COLO668 (cell line): Measurements from ENCODE around the gene VSTM5.

Experiments used
- DNase-seq: peaks from one replicate; lab custom pipeline; 2025; ENCODE audit not compliant: unreplicated experiment; lab: John Stamatoyannopoulos, UW

VSTM5 gene

DNA sequence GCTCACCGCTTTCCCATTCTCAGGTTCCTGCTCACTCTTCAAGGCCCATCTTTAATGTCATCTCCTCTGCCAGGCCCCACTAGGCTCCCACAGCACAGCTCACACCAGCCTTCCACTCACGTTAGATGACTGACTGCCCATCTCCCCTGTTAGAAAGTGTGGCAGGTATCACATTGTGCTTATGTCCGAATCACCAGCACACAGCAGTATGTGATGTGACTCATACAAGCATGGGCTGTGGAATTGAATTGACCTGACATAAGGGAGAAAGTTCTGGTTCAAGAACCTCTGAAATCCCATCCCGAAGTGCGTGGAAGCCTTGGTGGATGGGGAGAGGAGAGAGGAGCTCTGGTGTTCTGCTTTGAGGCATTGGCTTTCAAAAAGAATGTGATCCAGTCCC is 6.5 kb downstream of the VSTM5 start:
- no peak for DNase-seq

DNA sequence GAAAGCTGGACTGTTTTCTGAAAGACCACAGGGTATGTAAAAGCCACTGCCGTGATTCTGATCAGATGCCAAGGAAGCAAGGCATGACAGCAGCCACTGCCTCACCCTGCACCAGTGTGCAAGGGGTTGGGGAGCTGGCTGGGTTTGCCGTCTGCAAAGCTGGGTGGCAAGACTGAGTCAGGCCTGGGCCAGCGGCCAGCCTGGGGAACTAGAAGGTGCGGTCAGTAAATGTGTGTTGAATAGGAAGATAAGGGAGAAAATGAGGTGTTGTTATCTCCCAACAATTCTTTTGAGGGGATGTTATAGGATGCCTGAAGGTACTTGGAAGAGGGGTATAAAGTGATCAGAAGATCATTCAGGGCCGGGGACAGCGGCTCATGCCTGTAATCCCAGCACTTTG is 8.0 kb downstream of the VSTM5 start:
- DNase-seq = no peak

GRCh38 chr11:93842034-93842433 is 8.4 kb downstream of the VSTM5 start:
- DNase-seq = no peak

- no peak for DNase-seq
Observed at GRCh38 chr11:93841446-93841845, 9.0 kb downstream of the VSTM5 start.

DNA sequence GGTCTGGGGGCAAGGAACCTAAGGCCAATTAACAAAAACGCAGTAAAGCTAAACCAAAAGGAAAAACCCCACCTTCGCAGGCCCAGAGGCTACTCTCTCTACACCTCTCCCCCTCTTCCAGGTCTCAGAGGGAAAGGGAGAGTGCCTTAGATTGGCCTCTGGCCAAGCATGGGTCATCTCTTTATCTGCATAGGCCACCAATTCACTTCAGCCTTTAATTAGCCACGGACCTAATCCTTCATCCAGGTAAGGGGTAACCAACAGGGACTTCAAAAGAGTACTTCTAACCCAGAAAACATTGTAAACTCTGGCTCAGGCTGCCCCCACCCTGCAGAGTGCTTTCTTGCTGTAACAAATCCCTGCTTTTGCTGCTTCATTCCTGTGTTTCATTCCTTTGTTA is 9.4 kb downstream of the VSTM5 start:
- DNase-seq = no peak

- no peak for DNase-seq
Observed at GRCh38 chr11:93840180-93840579, 10.2 kb downstream of the VSTM5 start.

- DNase-seq = no peak
Observed at GRCh38 chr11:93838967-93839366, 11.5 kb downstream of the VSTM5 start.

GRCh38 chr11:93832780-93833179 is 17.6 kb downstream of the VSTM5 start:
- no peak for DNase-seq

GRCh38 chr11:93831343-93832127 is 18.9 kb downstream of the VSTM5 start:
- DNase-seq = no peak

GRCh38 chr11:93829598-93829997 is 20.8 kb downstream of the VSTM5 start:
- DNase-seq = no peak

DNA sequence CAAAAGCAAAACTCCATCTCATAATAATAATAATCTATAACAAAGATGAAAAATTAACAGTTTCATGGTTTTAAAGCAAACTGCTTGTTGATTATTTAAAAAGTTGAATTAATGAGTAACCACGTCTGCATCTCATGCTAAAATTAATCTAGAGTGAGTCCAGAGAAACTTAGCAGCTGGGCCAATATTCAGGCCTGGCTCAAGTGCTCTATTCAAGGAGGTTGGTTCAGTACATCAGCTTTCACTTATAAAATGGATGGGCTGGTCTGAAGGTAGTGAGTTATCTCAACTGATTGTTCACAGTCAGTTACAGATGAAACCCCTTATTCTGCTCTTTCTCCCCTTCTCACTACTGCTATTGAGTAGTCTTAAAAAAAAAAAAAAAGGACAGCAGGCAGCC is 23.1 kb downstream of the VSTM5 start:
- no peak for DNase-seq

DNA sequence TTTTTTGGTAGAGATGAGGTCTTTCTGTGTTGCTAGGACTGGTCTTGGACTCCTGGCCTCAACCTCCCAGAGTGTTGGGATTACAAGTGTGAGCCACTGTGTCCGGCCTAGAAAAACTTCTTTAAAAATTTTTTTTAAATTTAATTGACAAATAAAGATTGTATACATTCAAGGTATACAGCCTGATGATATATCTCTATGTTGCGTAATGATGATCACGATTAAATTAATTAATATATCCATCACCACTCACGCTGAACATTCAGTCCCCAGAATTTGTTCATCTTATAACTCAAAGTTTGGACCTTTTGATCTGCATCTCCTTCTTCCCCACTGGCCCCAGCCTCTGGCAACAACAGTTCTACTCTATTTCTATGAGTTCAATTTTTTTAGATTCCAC is 27.2 kb downstream of the VSTM5 start:
- no peak for DNase-seq

DNA sequence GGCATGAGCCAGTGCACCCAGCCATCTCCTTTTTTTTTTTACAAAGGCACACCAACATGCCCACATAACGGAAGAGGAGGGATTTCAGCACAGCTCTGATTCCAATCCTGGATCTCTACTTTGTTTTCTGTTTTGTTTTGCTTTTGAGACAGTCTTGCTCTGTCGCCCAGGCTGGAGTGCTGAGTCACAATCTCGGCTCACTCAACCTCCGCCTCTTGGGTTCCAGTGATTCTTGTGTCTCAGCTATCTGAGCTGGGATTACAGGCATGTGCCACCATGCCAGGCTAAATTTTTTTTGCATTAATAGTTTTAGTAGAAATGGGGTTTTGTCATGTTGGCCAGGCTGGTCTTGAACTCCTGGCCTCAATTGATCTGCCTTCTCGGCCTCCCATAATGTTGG is 28.1 kb downstream of the VSTM5 start:
- DNase-seq = no peak

GRCh38 chr11:93821617-93822016 is 28.8 kb downstream of the VSTM5 start:
- no peak for DNase-seq

GRCh38 chr11:93820847-93821246 is 29.6 kb downstream of the VSTM5 start:
- DNase-seq = no peak

- DNase-seq = no peak
Observed at GRCh38 chr11:93819966-93820695, 30.3 kb downstream of the VSTM5 start.

DNA sequence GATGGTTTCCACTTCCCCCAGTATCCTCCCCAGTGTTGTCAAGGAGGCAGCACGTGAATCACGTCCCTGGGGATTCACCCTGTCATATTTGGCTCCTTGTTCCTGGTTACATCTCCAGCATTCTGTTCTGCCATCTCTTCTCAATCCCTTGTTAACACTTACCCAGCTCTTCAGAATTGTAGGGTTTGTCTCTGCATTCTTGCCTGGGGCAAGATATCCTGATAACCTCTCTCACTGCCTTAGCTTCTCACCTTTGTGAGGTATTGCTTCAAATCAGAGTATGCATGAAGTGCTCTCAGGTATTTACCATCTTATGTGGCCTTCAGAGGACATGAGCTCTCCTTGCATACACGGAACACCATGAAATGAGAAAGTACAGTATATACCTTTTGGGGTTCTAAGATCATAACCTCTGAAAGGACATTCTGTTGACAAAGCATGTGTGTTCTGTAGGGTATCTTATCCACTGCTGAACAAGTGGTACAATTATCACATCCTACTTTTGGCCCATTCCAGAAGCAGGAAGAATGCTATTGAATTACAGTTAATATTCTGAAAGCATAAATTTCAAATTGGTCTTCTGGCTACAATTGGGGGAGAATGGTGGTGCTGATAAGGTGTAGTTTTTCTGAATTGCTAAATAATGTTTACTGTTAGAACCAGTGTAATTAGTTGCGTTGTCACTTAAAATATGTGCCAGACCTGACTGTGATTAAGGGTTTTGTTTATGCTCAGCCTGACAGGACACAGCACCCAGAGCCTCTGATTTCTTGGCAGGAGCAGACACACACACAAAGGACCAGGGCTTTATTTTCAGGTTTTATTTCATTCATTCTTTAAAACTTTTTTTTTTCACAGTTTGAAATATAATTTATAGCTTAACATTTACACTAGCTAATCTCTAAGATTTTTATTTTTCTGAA is 32.7 kb downstream of the VSTM5 start:
- no peak for DNase-seq

GRCh38 chr11:93814966-93815633 is 35.3 kb downstream of the VSTM5 start:
- no peak for DNase-seq

DNA sequence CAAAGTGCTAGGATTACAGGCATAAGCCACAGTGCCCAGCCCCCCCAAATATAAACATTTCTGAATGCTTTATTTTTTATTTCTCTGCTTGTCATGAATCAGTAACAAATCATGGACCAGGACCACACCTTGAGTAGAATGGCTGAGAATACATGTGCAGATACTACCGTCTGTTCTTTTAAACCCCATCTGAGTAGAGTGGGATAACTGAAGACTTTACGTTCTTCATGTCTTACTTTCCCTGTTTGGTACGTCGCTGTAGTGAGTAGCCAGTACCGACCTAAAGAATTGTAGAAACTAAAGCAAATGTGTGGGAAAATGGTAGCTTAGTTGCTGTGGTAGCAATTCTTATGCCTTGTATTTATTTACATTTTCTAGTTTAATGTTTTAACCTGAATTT is 36.4 kb downstream of the VSTM5 start:
- no peak for DNase-seq

GRCh38 chr11:93807980-93808379 is 42.4 kb downstream of the VSTM5 start:
- DNase-seq = no peak

DNA sequence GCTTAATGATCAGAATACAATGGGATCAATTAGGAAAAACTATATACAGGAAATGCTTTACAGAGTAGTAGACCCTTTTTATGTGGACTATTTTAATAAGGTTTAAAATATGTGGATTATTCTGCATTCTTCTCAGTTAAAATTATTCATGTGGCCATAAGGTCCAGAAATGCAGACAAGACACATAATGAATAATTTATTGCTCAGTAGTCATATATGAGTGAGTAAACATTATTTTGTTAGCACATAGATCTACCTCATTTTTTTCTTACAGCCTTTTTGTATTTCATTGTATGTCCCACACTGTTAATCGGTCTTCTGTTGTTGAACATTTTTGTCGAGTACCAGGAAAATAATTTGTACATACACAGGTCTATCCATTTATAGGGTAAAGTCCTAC is 45.5 kb downstream of the VSTM5 start:
- no peak for DNase-seq
